Smooth muscle cell (in vitro differentiated cells): ENCODE results near the gene TRIML1. TPM values are rescaled to one million over a fixed set of nuclear protein-coding genes. Genes with fewer than 3 reads are reported as not detected.

Source experiments
- DNase-seq: peaks from one replicate; lab custom pipeline; 2025; ENCODE audit not compliant: unreplicated experiment; lab: John Stamatoyannopoulos, UW
- H2AFZ ChIP-seq: fragments of 200-600 bp; sonication (generic); 2 replicates; pipeline ENCODE4 v1.6.0; 2016; ENCODE audit warnings: antibody characterized with exemption, low read depth, mild to moderate bottlenecking
- H3F3A ChIP-seq: fragments of 200-600 bp; sonication (generic); 2 replicates; pipeline ENCODE4 v1.6.0; 2017; ENCODE audit warnings: antibody characterized with exemption, low read depth
- H3K27ac ChIP-seq: fragments of 200-600 bp; sonication (generic); 2 replicates; pipeline ENCODE4 v1.5.1; 2016; ENCODE audit warnings: low read depth, mild to moderate bottlenecking
- H3K27me3 ChIP-seq: fragments of 200-600 bp; sonication (generic); 2 replicates; pipeline ENCODE4 v1.6.1; 2016; ENCODE audit warnings: low read depth, mild to moderate bottlenecking
- H3K36me3 ChIP-seq: fragments of 200-600 bp; sonication (generic); 2 replicates; pipeline ENCODE4 v1.5.1; 2016; ENCODE audit warnings: low read depth
- H3K4me1 ChIP-seq: fragments of 200-600 bp; sonication (generic); 2 replicates; pipeline ENCODE4 v1.5.1; 2016; ENCODE audit warnings: low read depth
- H3K4me2 ChIP-seq: fragments of 200-600 bp; sonication (generic); 2 replicates; pipeline ENCODE4 v1.6.0; 2016; ENCODE audit warnings: mild to moderate bottlenecking
- H3K4me3 ChIP-seq: fragments of 200-600 bp; sonication (generic); 2 replicates; pipeline ENCODE4 v1.5.1; 2016; ENCODE audit warnings: mild to moderate bottlenecking
- H3K79me2 ChIP-seq: fragments of 200-600 bp; sonication (generic); 2 replicates; pipeline ENCODE4 v1.6.0; 2016; ENCODE audit warnings: low read depth, mild to moderate bottlenecking
- H3K9ac ChIP-seq: fragments of 200-600 bp; sonication (generic); 2 replicates; pipeline ENCODE4 v1.6.0; 2016; ENCODE audit warnings: low read depth
- H3K9me3 ChIP-seq: fragments of 200-600 bp; sonication (generic); replicated peaks from 2 replicates; pipeline ENCODE4 v1.5.1; 2016; ENCODE audit warnings: low read depth
- H4K20me1 ChIP-seq: fragments of 200-600 bp; sonication (generic); 2 replicates; pipeline ENCODE4 v1.6.0; 2016; ENCODE audit warnings: low read depth
- CTCF ChIP-seq: fragments of 200-600 bp; sonication (generic); IDR thresholded peaks from 2 replicates; pipeline ENCODE4 v1.5.1; 2017; ENCODE audit warnings: borderline replicate concordance, mild to moderate bottlenecking, antibody characterized with exemption; ENCODE audit not compliant: insufficient read depth, poor library complexity, severe bottlenecking
- WGBS: methylation state at CpG from one replicate; pipeline ENCODE4 v1.1.7; 2016; ENCODE audit warnings: low lambda C conversion rate; 5-methylcytosine and 5-hydroxymethylcytosine counted together
- polyA plus RNA-seq: library from polyadenylated mRNA; unstranded; fragments of >200 nt; fragmentation: Nextera tagmentation; extraction: Ambion mirVana; gene quantifications from 2 replicates; pipeline ENCODE4 v1.2.1, GENCODE V29; 2016
- total RNA-seq: library from RNA; depleted of rRNA; stranded (reverse); fragments of >200 nt; gene quantifications from 2 replicates; pipeline ENCODE4 v1.2.3, GENCODE V29; 2014

TRIML1 gene
- total and polyA plus RNA-seq, 2 experiments from 2014 or later: not detected

GRCh38 chr4:188117631-188118324, 21.5 kb upstream of the TRIML1 start:
- 75% methylated on average over 10 of the region's 16 CpGs for WGBS
- no peak overlapping the region for H3K27ac ChIP-seq
- no peaks in the 10 kb centered on the region for H3K4me1 ChIP-seq

DNA sequence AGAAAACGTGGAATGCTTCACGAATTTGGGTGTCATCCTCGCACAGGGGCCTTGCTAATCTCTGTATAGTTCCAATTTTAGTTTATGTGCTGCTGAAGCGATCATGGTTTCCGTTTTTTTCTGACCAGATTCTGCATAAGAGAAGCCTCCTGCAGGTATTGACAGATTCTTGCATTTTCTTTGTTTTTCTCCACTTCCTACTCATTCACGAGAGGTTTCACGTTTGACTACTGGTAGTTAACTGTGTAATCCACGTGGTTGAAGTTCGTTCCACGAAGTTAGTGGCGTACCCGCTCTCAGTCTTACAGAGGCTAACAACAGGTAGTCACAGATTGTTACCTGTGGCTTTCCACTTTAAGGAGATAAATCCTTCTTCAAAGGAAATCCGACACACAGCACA, 17.7 kb upstream of the TRIML1 start:
- no peaks in the 10 kb centered on the region for H4K20me1 ChIP-seq
- DNase-seq: no peak

More at GRCh38 chr4:188117631-188118324, 21.5 kb upstream of the TRIML1 start:
- Histone ChIP-seq H2AFZ (no peak overlapping the region), H3F3A (no peaks in the 10 kb centered on the region), H4K20me1 (no peaks in the 10 kb centered on the region), H3K9me3 (no peaks in the 10 kb centered on the region), H3K36me3 (no peaks in the 10 kb centered on the region), H3K4me2 (no peak overlapping the region), H3K4me3 (no peak overlapping the region), H3K9ac (no peak overlapping the region), H3K79me2 (no peaks in the 10 kb centered on the region), H3K27me3 (no peaks in the 10 kb centered on the region)
- TF ChIP-seq CTCF: no peak
- DNase-seq: no peak

GRCh38 chr4:188127214-188127874, 11.9 kb upstream of the TRIML1 start:
- Histone ChIP-seq H3K4me3 (no peak overlapping the region), H3K79me2 (no peaks in the 10 kb centered on the region), H3K9me3 (no peaks in the 10 kb centered on the region), H3K27me3 (no peaks in the 10 kb centered on the region), H3F3A (no peaks in the 10 kb centered on the region), H3K4me2 (peak overlapping the region; percentile 64), H4K20me1 (no peaks in the 10 kb centered on the region), H3K27ac (peak overlapping the region; percentile 74), H2AFZ (peak overlapping the region; percentile 53), H3K9ac (peak overlapping the region; percentile 71), H3K4me1 (no peaks in the 10 kb centered on the region), H3K36me3 (no peaks in the 10 kb centered on the region)
- WGBS: 46% methylated on average over 5 of the region's 5 CpGs
- no peak for TF ChIP-seq CTCF
- no peak for DNase-seq

More for the DNA sequence above, 17.7 kb upstream of the TRIML1 start:
- no peaks in the 10 kb centered on the region for H3K36me3 ChIP-seq
- H3K27ac ChIP-seq: no peak overlapping the region
- no peak overlapping the region for H2AFZ ChIP-seq
- H3K4me3 ChIP-seq: no peak overlapping the region
- no peaks in the 10 kb centered on the region for H3F3A ChIP-seq
- H3K4me1 ChIP-seq: no peaks in the 10 kb centered on the region
- H3K9ac ChIP-seq: no peak overlapping the region
- H3K27me3 ChIP-seq: no peaks in the 10 kb centered on the region
- H3K79me2 ChIP-seq: no peaks in the 10 kb centered on the region
- no peak for TF ChIP-seq CTCF
- WGBS: 63% methylated on average over 13 of the region's 13 CpGs
- no peaks in the 10 kb centered on the region for H3K9me3 ChIP-seq
- H3K4me2 ChIP-seq: no peak overlapping the region
